HG02798 (cell line): ENCODE measurements around the gene NOL6.
"Not testable (repeated sequence)": the region's sequence is repeated elsewhere in the genome, so short reads cannot be mapped to it uniquely, and the experiment has no call there.

ENCODE experiments used
- ATAC-seq: cut with Tn5 transposase; IDR thresholded peaks from one replicate; pipeline ENCODE4 v1.9.1; 2021; ENCODE audit warnings: mild to moderate bottlenecking; ENCODE audit not compliant: unreplicated experiment, poor library complexity

Gene NOL6, protein sequence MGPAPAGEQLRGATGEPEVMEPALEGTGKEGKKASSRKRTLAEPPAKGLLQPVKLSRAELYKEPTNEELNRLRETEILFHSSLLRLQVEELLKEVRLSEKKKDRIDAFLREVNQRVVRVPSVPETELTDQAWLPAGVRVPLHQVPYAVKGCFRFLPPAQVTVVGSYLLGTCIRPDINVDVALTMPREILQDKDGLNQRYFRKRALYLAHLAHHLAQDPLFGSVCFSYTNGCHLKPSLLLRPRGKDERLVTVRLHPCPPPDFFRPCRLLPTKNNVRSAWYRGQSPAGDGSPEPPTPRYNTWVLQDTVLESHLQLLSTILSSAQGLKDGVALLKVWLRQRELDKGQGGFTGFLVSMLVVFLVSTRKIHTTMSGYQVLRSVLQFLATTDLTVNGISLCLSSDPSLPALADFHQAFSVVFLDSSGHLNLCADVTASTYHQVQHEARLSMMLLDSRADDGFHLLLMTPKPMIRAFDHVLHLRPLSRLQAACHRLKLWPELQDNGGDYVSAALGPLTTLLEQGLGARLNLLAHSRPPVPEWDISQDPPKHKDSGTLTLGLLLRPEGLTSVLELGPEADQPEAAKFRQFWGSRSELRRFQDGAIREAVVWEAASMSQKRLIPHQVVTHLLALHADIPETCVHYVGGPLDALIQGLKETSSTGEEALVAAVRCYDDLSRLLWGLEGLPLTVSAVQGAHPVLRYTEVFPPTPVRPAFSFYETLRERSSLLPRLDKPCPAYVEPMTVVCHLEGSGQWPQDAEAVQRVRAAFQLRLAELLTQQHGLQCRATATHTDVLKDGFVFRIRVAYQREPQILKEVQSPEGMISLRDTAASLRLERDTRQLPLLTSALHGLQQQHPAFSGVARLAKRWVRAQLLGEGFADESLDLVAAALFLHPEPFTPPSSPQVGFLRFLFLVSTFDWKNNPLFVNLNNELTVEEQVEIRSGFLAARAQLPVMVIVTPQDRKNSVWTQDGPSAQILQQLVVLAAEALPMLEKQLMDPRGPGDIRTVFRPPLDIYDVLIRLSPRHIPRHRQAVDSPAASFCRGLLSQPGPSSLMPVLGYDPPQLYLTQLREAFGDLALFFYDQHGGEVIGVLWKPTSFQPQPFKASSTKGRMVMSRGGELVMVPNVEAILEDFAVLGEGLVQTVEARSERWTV

GRCh38 chr9:33473643-33474352 is at the start of gene NOL6:
NOL6 (minus strand) TSS chr9:33473924; CDS start chr9:33473842, 82 bp downstream.
- peak; percentile 99 for ATAC-seq

GRCh38 chr9:33521861-33522260 is 48.1 kb upstream of the NOL6 start:
- ATAC-seq = not testable (repeated sequence)

GRCh38 chr9:33517934-33518577 is 44.3 kb upstream of the NOL6 start:
- ATAC-seq = not testable (repeated sequence)

DNA sequence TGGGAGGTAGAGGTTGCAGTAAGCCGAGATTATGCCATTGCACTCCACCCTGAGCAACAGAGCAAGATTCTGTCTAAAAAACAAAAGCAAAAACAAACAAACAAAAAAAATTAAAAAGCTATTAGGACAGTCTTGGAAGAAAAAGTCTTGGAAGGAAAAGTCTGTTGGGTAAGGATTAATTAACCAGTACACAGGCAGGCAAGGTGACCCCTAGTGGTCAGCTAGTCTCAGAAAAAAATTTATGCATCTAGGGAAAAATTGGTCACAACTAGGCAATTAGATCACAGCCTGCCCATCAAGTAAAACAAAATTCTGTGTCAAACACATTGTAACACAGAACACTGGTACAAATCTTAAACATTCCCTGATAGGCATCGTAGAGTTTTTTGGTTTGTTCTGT is 43.6 kb upstream of the NOL6 start:
- ATAC-seq = no peak

DNA sequence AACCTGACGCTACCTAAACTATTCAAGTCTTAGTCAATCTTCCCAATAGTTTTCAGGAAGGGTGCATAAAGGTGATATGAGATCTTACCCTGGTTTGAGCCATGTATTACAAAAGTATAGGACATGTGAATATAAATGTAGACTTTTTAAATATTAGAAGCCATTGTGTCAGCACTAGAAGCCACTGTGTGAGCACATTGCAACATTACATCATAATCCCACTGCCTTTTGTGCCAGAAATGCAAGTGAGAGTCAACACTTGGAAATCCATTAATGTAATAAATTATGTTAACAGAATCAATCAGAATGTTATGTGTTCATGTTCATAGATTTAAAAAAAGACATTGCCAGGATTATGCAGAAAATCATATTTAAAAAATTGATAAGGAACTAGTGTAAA is 42.7 kb upstream of the NOL6 start:
- not testable (repeated sequence) for ATAC-seq

- ATAC-seq = not testable (repeated sequence)
Measured at GRCh38 chr9:33515342-33515995, 41.7 kb upstream of the NOL6 start.

DNA sequence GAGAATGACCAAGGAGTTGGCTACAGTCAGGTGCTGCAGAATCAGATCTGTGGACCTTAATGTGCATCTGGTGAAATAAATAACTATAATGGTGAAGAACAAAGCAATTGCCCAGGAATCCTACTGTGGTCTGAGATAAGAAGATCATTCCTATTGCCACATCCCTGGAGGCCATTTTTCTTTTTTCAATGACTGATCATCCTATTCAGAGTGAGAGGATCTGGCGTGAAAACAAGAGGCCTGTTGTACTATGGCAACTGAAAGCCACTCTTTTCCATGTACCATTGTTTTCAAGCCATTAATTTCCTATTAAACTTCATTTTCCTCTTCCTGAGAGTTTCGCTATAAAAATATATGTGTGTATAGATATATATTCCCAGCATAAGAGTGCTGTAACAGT is 38.8 kb upstream of the NOL6 start:
- ATAC-seq = not testable (repeated sequence)

DNA sequence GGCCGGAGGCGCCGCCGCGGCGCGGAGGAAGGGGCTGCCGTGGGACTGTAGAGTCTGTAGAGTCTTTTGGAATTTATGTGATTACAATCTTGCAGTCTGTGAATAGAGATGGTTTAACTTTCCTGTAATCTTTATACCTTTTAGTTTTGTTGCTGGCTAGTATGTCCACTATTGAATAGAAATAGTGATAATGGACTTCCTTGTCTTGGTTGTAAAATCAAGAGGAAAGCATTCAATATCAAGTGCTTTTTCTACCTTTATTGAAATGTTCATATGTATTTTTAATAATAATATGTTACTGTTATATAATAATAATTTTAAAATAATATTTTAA is 37.4 kb upstream of the NOL6 start:
- not testable (repeated sequence) for ATAC-seq

DNA sequence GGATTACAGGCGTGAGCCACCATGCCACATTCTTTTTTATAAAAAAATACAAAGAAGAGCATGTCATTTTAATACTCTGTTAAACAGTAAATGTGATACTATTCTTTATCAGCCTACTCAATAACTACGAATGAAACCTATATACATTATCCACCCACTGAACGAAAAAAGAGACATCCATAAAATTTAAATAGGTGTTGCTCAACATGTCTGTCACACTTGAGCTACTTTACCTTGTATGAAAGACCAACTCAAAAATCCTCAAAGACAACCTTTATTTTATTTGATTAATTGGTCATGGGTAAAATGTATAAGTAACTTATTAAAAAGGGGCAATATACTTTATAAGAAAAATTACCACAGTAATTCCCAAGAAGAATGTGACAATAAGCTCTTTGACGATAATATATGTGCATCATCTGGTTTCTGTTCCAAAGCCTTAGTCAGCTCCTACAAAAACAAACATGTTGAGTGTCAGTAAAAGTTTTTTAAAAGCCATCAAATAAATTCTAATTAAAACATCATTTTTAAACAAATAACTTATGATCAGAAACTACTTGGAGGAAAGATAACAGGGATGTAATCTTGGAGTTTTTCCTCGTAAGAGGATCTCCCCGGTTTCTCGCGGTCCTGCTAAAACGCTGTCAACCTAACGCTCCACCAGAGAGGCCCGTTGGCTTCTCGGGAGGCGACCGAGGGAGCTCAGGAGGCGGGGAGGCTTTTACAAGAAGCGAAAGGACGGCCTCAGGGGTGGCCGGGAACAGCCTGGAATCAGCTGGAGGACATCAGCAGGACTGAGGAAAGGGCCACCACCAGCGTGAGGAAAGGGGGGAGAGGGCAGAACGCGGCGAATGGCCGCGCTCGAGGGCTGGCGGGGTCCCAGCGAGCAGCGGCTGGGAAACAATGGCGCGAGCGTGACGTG is 36.8 kb upstream of the NOL6 start:
- ATAC-seq = peak; percentile 70

GRCh38 chr9:33506626-33507370 is 33.1 kb upstream of the NOL6 start:
- ATAC-seq = no peak

GRCh38 chr9:33498387-33498786 is 24.7 kb upstream of the NOL6 start:
- no peak for ATAC-seq

- ATAC-seq = not testable (repeated sequence)
Measured at GRCh38 chr9:33493819-33494218, 20.1 kb upstream of the NOL6 start.

DNA sequence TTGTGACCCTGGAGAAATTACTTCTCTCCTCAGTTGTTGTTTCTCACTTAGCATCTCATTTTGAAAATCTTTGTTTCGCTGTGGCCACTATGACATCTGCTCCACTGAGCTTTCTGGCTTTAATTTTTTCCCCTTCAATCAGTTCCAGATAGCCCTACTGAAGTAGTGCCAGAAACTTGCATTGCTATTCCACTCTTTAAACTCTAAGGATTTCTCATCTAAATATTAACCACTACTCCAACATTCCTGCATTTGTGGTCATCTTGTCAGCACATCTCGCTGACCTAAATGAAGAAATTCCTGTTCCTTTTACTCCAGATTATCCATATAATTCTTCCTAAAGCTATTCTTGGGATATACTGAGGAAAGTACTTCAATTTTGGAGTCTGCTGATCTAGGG is 15.3 kb upstream of the NOL6 start:
- ATAC-seq = no peak

DNA sequence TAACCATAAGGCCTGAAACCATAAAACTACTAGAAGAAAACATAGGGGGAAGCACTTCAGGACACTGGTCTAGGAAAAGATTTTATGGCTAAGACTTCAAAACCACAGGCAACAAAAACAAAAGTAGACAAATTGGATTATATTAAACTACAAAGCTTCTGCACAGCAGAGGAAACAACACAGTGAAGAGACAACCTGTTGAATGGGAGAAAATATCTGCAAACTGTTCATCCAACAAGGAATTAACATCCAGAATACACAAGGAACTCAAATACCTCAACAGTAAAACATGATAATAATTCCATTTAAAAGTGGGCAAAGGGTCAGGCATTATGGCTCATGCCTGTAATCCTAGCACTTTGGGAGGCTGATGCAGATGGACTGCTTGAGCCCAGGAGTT is 11.6 kb upstream of the NOL6 start:
- not testable (repeated sequence) for ATAC-seq

DNA sequence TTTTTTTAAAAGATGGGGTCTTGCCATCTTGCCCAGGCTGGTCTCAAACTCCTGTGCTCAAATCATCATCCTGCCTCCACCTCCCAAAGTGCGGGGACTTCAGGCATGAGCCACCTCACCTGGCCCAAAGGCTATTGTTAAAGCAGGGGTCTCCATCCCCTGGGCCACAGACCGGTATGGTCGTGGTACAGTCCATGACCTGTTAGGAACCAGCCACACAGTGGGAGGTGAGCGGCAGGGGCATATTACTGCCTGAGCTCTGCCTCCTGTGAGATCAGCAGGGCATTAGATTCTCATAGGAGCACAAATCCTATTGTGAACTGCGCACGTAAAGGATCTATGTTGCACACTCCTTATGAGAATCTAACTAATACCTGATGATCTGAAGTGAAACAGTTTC is 7.3 kb upstream of the NOL6 start:
- ATAC-seq = no peak

GRCh38 chr9:33480106-33480505 is 6.4 kb upstream of the NOL6 start:
- no peak for ATAC-seq

DNA sequence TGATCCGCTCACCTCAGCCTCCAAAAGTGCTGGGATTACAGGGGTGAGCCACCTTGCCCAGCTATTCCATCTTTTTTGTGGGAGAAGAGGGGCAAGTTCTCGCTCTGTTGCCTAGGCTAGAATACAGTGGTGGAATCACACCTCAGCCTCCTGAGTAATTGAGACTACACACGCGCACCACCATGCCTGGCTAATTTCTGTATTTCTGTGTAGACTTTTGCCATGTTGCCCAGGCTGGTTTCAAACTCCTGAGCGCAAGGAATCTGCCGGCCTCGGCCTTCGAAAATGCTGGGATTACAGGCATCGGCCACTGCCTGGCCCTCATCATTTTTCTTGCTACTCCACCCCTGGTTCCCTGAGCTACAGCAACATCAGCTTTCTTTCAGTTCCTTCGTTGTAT is 2.8 kb upstream of the NOL6 start:
- ATAC-seq = no peak

DNA sequence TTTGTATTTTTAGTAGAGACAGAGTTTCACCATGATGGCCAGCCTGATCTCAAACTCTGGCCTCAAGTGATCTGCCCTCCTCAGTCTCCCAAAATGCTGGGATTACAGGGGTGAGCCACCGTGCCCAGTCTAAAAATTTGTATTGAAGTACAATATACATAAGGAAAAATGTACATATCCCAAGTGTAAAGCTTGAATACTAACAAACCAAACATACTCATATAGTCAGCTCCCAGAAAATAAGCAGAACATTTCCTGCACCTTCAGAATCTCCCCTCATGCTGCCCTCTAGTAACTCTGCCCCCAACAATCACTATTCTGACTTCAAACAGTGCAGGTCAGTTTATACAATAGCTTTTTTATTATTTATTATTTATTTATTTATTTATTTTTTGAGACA is 1.6 kb upstream of the NOL6 start:
- ATAC-seq = no peak
